Mesothelial cell of epicardium (in vitro differentiated cells): Measurements from ENCODE around the gene COL5A3. TPM values are rescaled to one million over a fixed set of nuclear protein-coding genes. Genes with fewer than 3 reads are reported as not detected.

Source experiments
- DNase-seq, 2 experiments: peaks; one replicate each; pipeline ENCODE4 v3.0.0; 2021; ENCODE audit warnings: low spot score in 2 of 2; ENCODE audit not compliant: unreplicated experiment in 2 of 2
- H3K27ac Mint-ChIP-seq: 2 replicates; pipeline ENCODE4 v1.8.0; 2021; ENCODE audit warnings: mixed read lengths
- H3K27me3 Mint-ChIP-seq: 2 replicates; pipeline ENCODE4 v1.8.0; 2021; ENCODE audit warnings: low read depth, mixed read lengths
- H3K36me3 Mint-ChIP-seq: 2 replicates; pipeline ENCODE4 v1.8.0; 2021; ENCODE audit warnings: mixed read lengths
- H3K4me1 Mint-ChIP-seq: 2 replicates; pipeline ENCODE4 v1.8.0; 2021; ENCODE audit warnings: mixed read lengths
- H3K4me3 Mint-ChIP-seq: 2 replicates; pipeline ENCODE4 v1.8.0; 2021; ENCODE audit warnings: mild to moderate bottlenecking, moderate library complexity, mixed read lengths
- H3K9me3 Mint-ChIP-seq: 2 replicates; pipeline ENCODE4 v1.8.0; 2021; ENCODE audit warnings: mixed read lengths
- CTCF ChIP-seq: fragments of 200-600 bp; sonication (generic); IDR thresholded peaks from one replicate; pipeline ENCODE4 v1.5.0; 2021; ENCODE audit warnings: antibody characterized with exemption; ENCODE audit not compliant: unreplicated experiment
- total RNA-seq: library from RNA; stranded (reverse); gene quantifications from 3 replicates; pipeline ENCODE4 v1.2.1, GENCODE V29; 2021

COL5A3 gene
- total RNA-seq, 1 donor from 2014 or later, result 4.0 TPM

GRCh38 chr19:9937001-9937411, 73.3 kb downstream of the COL5A3 start:
- peaks cover 27% of the 10 kb centered on the region for H3K4me1 Mint-ChIP-seq
- peak in 1 of 2 experiments; percentile 42 for DNase-seq
- H3K36me3 Mint-ChIP-seq, result no peaks in the 10 kb centered on the region
- peak overlapping the region; percentile 66 for H3K4me3 Mint-ChIP-seq
- H3K27me3 Mint-ChIP-seq, result peaks cover 16% of the 10 kb centered on the region
- peaks cover 5% of the 10 kb centered on the region for H3K9me3 Mint-ChIP-seq
- no peak for TF ChIP-seq CTCF
- peak overlapping the region; percentile 28 for H3K27ac Mint-ChIP-seq

- Mint-ChIP-seq H3K4me3 (peak within 1 kb of the TSS; percentile 86), H3K36me3 (no peaks in the 10 kb centered on the region), H3K27me3 (peaks cover 14% of the 10 kb centered on the region), H3K4me1 (peaks cover 27% of the 10 kb centered on the region), H3K27ac (peak within 1 kb of the TSS; percentile 73), H3K9me3 (no peaks in the 10 kb centered on the region)
- no peak for TF ChIP-seq CTCF
- DNase-seq, result peak; percentile 49 to 55
Observed at GRCh38 chr19:9936326-9937000, 73.8 kb downstream of the COL5A3 start, which contains the start of gene OLFM2. TSS of gene OLFM2 (minus strand) at chr19:9936515. CDS start at chr19:9936366, 149 bp downstream.

GRCh38 chr19:9935506-9936325, 74.6 kb downstream of the COL5A3 start:
- no peak for DNase-seq
- no peak for TF ChIP-seq CTCF
- Mint-ChIP-seq H3K36me3 (peaks cover 3% of the 10 kb centered on the region), H3K9me3 (no peaks in the 10 kb centered on the region), H3K4me1 (peaks cover 31% of the 10 kb centered on the region), H3K27me3 (peaks cover 11% of the 10 kb centered on the region), H3K27ac (peak overlapping the region; percentile 73), H3K4me3 (peak overlapping the region; percentile 86)

- Mint-ChIP-seq H3K27ac (peak overlapping the region; percentile 86), H3K36me3 (peaks cover 3% of the 10 kb centered on the region), H3K27me3 (peaks cover 8% of the 10 kb centered on the region), H3K4me1 (peaks cover 31% of the 10 kb centered on the region), H3K9me3 (no peaks in the 10 kb centered on the region), H3K4me3 (peak overlapping the region; percentile 86)
- DNase-seq, result peak; percentile 82 to 96
- peak; percentile 96 for TF ChIP-seq CTCF
Observed at GRCh38 chr19:9934132-9934950, 76.0 kb downstream of the COL5A3 start.

- Mint-ChIP-seq H3K27ac (no peak overlapping the region), H3K4me1 (peaks cover 31% of the 10 kb centered on the region), H3K9me3 (no peaks in the 10 kb centered on the region), H3K4me3 (no peak overlapping the region), H3K27me3 (peaks cover 5% of the 10 kb centered on the region), H3K36me3 (peaks cover 7% of the 10 kb centered on the region)
- TF ChIP-seq CTCF, result no peak
- DNase-seq, result no peak
Observed at GRCh38 chr19:9932835-9933234, 77.5 kb downstream of the COL5A3 start.
